GM10248 (cell line): Measurements from ENCODE around the gene ATP10A.

Source experiments
- CTCF ChIA-PET: fragments of 300-600 bp; sonication (Branson Sonifier 250); formaldehyde crosslinking; extraction: SDS; loops from one replicate; lab custom pipeline; 2021; ENCODE audit warnings: antibody characterized with exemption; lab: Yijun Ruan, JAX
- POLR2A ChIA-PET: fragments of 350-650 bp; sonication (Branson Sonifier 250); formaldehyde crosslinking; extraction: SDS; loops from one replicate; lab custom pipeline; 2020; ENCODE audit warnings: antibody characterized with exemption; lab: Yijun Ruan, JAX
- DNase-seq: peaks from one replicate; pipeline ENCODE4 v3.0.0; 2012; ENCODE audit errors: extremely low spot score
- TF ChIP-seq, protein P1 (sequence below): IDR thresholded peaks from 2 replicates; pipeline ENCODE4 v1.5.1; 2012; ENCODE audit warnings: mild to moderate bottlenecking, low read depth; ENCODE audit errors: extremely low read depth, missing control alignments, control extremely low read depth

ATP10A gene

DNA sequence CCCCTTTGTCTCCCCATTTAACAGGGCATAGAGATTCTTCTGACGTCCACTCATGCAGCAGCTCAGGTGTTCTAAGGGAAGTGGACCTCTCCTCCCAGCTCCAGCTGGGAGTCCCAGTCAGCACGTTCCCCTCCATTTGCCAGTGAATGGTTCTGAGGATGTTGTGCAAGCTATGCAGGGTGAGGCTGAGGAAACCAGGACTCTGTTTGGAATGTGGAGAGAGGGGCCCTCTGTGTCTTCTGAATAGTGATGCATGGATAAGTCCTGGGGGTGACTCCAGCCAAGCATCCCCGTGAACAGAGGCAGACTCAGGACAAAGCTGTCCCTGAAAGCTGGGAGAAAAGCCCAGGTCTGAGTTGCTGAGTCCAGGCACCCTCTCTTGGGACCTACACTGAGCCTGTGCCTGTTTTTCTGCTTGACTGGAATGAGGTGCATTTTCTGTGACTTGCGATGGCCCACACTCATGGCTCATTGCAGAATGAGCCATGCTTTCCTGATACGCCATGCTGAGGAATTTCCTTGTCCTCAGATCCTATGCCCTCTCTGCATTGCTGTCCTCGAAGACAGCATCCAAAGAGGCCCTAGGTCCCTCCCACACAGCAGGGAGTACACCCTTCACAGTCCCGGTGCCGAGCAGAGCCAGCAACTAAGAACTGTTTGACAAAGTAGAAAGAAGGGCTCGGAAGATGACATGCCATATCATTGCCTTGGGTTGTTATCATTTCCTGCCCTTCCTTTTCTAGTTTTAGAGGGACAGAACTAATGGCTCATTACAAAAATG, 185.2 kb downstream of the ATP10A start:
- CTCF ChIA-PET, result no interaction called here
- DNase-seq, result no peak
- TF ChIP-seq, protein P1, sequence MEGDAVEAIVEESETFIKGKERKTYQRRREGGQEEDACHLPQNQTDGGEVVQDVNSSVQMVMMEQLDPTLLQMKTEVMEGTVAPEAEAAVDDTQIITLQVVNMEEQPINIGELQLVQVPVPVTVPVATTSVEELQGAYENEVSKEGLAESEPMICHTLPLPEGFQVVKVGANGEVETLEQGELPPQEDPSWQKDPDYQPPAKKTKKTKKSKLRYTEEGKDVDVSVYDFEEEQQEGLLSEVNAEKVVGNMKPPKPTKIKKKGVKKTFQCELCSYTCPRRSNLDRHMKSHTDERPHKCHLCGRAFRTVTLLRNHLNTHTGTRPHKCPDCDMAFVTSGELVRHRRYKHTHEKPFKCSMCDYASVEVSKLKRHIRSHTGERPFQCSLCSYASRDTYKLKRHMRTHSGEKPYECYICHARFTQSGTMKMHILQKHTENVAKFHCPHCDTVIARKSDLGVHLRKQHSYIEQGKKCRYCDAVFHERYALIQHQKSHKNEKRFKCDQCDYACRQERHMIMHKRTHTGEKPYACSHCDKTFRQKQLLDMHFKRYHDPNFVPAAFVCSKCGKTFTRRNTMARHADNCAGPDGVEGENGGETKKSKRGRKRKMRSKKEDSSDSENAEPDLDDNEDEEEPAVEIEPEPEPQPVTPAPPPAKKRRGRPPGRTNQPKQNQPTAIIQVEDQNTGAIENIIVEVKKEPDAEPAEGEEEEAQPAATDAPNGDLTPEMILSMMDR, result no peak
- POLR2A ChIA-PET, result no interaction called here

DNA sequence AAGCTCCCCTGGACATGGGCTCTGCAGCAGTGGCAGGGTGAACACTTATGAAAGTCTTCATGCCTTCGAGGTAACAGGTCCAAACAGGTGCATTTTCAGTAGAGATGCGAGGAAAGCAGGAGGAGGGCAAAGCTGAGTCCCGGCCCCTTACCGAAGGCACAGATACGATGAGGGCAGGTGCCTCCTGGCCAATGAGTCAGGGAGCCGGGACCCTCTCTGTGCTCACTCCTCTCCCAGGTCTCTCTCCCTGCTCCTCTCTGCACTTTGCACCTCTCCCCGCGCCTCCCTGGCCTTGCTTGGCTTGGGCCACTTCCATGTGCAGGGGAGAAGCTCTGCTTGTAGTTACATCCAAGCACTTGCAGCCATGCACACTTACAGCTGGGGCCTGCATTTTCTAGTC, 187.1 kb downstream of the ATP10A start:
- ChIA-PET POLR2A (no interaction called here), CTCF (no interaction called here)
- TF ChIP-seq, protein P1, result no peak
- DNase-seq, result no peak

DNA sequence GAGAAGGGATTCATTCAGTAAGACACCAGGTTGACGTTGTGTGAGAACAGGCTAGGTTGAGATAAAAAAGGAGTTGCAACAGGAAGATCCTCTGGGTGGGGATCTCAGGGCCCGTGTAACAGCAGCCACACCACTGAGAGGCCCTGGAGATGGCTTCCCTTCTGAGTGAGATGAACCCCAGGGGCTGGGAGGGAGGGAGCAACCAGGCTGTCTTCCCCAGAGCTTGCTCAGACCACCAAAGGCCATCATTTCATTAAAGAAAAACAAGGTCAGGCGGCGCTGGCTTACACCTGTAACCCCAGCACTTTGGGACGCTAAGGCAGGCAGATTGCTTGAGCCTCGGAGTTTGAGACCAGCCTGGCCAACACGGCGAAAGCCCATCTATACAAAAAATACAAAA, 187.7 kb downstream of the ATP10A start:
- DNase-seq, result no peak
- TF ChIP-seq, protein P1, result no peak
- ChIA-PET CTCF (no interaction called here), POLR2A (no interaction called here)

DNA sequence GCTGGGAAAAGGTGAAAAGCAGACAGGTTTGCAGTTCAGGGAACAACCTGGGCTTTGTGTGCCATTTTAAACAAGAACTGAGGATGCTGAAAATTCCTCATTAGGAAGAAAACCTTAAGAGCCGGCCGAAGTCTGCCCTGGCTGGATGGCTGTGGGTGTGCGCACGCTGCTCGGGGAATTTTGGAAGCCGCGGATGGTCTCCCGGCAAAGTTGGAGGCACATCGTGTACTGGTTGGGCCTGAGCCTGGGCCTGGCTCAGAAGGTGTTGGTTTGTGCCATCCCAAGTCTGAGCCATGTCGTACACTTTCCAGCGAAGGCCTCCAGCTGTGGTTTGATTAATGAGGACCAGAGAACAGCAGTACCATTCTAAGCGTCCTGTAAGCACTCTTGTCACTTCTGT, 188.2 kb downstream of the ATP10A start:
- no peak for DNase-seq
- TF ChIP-seq, protein P1, result no peak
- ChIA-PET CTCF (no interaction called here), POLR2A (no interaction called here)

DNA sequence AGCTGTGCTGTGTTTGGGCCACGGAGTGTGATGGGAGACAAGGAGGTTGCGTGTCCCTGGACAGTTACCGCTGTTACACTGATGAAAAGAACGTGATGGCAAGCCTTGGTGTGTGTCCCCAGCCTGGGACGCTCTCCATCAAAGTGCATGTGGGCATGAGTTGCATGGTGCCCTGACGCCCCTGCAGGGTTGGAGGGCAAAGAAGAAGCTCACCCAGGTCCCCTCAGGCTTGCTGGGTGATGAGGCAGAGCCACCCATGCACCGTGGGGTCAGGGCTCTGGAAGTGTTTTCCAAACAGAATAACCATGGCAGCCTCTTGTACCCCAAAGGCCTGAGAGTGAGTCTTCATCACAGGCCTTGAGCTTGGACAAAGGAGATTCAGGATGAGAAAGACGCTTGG, 189.2 kb downstream of the ATP10A start:
- TF ChIP-seq, protein P1, result no peak
- CTCF ChIA-PET, result no interaction called here
- DNase-seq, result no peak
- POLR2A ChIA-PET, result no interaction called here

DNA sequence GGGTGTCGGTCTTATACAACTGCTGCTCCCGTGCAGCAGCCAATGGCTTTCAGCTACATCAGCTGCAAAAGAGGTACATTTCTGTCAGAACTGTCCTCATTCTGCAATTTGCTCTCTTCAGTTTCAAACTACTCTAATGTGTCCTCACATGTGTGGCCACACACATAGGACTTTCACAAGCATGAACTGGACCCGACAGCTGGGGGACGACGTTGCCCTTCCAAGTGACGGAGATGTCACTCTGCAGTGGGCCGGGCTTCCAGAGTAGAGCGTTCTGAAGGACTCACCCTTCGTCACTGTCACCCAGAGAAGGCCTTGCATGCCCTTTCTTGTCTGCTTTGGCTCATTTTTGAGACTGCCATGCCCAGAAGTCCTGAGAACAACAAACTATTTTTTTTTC, 189.8 kb downstream of the ATP10A start:
- CTCF ChIA-PET, result no interaction called here
- TF ChIP-seq, protein P1, result no peak
- no peak for DNase-seq
- POLR2A ChIA-PET, result no interaction called here
